H54 (cell line): Measurements from ENCODE around the gene FAU.

Source experiments
- DNase-seq: peaks from one replicate; pipeline ENCODE4 v3.0.0; 2011; ENCODE audit warnings: low spot score, mixed read lengths; ENCODE audit not compliant: insufficient read length
- FAIRE-seq: peaks from 3 replicates; lab custom pipeline; 2011; peaks lifted over from hg19 to GRCh38; lab: Jason Lieb, UNC
- POLR2A ChIP-seq: IDR thresholded peaks from 2 replicates; pipeline ENCODE4 v1.6.1; 2011; ENCODE audit warnings: low read depth, mild to moderate bottlenecking, low read length

The FAU gene

DNA sequence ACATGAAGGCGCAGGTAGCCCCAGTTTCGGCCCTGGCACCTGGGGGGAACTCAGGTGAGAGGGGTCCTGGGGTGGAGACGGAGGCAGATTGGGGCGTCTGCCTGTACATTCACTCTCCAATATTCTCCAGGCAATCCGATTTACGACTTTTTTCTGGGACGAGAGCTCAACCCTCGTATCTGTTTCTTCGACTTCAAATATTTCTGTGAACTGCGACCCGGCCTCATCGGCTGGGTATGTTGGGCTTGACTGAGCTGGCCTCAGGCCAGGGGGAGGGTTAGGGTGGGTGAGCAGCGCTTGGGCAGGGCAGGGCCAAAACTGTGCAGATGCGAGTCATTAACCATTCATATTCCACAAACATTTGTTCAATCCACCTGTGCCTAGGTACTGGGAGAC lies 8.6 kb downstream of the FAU start:
- FAIRE-seq (no peak), DNase-seq (no peak)
- TF ChIP-seq POLR2A = no peak

DNA sequence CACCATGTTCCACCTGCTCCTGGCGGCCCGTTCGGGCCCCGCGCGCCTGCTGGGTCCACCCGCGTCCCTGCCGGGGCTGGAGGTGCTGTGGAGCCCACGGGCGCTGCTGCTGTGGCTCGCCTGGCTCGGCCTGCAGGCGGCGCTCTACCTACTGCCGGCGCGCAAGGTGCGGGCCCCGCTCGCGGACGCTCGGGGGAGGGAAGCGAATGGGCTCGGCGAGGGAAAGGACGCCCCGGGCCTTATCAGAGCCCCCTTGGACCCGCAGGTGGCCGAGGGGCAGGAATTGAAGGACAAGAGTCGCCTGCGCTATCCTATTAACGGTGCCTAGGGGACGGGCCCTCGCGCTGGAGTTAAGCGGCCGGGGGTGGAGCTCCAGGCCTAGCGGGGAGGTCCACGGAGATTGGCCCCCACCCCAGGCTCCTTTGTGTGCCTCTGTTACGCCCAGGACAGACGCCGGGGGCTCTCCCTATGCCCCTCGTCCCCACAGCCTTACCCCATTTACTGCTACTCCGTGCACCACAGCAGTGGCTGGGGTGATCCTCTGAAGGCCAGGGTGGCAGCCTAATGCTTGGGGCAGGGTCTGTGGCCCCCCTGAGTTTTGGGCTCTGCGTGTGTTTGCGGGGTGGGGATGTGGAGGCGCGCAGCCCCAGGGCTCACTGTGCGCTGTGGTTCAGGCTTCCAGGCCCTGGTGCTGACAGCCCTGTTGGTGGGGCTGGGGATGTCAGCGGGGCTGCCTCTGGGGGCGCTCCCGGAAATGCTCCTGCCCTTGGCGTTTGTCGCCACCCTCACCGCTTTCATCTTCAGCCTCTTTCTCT lies 9.2 kb downstream of the FAU start:
- DNase-seq (no peak), FAIRE-seq (no peak)
- TF ChIP-seq POLR2A = no peak

DNA sequence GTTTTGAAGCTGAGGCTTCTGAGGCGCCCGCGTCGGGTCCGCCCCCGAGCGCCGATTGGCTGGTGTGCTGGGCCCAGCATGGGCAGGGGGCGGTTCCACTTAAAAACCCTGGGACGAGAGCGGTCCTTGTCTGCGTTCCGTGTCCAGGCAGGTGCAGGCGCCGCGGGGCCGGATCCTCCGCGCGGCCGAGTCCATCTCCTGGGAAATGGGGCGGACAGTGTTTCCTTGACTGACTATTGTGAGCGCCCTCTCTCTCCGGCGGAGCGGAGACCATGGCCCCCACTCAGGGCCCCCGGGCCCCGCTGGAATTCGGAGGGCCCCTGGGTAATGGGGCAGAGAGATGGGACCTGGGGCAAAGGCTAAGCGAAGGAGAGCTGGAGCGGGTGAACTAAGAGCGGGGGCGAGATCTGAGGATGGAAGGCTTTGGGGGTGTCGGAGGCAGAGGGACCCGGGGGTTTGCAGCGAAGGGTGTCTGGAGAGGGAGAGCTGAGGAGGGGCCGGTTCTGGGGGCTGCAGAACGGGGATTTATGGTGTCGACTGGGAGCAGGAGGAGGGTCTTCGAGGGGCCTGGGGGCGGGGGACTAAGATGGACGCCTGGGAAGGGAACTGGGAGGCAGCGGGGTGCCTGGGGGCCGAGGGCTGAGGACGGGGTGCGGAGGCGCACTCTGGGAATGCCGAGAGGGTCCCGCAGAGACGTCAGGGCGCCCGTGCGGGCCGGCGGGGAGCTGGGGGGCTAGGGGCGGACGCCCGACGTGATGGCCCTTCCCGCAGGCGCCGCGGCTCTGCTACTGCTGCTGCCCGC lies 10.0 kb downstream of the FAU start, which contains the start of gene TM7SF2:
TSS of gene TM7SF2 (plus strand) at position 129 of the 802 bp plus-strand sequence. CDS start at position 273, 144 bp downstream.
- TF ChIP-seq POLR2A = no peak
- no peak for DNase-seq
- no peak for FAIRE-seq

DNA sequence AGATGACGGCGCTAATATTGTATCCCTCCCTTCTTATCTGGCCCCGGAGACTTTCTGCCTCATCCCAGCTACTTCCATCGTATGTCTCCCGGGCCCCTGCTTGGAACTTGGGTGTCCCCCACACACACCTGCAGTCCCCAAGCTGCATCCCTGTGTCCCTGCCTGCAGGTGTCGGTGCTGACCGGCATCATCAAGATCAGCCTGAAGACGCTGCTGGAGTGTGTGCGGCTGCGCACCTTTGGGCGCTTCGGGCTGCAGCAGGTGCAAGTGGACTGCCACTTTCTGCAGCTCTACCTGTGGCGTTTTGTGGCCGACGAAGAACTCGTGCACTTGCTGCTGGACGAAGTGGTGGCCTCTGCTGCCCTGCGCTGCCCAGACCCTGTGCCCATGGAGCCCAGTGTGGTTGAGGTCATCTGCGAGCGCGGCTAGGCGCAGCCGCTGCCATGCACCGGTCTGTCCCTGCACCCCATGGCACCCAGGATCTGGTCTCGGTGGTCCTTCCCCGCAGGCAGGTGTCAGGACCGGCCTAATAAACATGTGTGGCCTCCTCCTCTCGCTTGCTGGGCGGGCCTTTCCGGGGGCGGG lies 10.7 kb downstream of the FAU start:
- FAIRE-seq (no peak), DNase-seq (no peak)
- TF ChIP-seq POLR2A = no peak

DNA sequence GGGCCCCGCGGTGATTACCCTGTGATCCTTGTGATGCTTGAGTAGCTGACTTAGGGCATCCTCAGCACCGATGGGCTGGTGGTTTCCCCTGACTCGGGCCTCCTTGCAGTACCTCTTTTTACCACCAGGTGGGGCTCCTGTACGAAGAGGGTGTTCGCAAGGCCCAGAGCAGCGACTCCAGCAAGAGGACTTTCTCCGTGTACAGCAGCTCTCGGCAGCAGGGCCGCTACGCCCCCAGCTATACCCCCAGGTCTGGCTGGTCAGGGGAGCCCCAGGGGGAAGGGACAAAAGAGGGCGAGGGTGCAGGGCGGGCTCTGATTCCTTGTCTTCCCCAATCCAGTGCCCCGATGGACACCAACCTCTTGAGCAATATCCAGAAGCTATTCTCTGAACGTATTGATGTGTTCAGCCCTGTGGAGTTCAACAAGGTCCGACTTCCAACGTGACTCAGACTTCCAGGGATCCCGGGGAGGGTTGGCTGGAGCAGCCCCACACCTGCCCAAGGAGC lies 11.5 kb downstream of the FAU start:
- TF ChIP-seq POLR2A = no peak
- DNase-seq (peak; percentile 98), FAIRE-seq (no peak)

DNA sequence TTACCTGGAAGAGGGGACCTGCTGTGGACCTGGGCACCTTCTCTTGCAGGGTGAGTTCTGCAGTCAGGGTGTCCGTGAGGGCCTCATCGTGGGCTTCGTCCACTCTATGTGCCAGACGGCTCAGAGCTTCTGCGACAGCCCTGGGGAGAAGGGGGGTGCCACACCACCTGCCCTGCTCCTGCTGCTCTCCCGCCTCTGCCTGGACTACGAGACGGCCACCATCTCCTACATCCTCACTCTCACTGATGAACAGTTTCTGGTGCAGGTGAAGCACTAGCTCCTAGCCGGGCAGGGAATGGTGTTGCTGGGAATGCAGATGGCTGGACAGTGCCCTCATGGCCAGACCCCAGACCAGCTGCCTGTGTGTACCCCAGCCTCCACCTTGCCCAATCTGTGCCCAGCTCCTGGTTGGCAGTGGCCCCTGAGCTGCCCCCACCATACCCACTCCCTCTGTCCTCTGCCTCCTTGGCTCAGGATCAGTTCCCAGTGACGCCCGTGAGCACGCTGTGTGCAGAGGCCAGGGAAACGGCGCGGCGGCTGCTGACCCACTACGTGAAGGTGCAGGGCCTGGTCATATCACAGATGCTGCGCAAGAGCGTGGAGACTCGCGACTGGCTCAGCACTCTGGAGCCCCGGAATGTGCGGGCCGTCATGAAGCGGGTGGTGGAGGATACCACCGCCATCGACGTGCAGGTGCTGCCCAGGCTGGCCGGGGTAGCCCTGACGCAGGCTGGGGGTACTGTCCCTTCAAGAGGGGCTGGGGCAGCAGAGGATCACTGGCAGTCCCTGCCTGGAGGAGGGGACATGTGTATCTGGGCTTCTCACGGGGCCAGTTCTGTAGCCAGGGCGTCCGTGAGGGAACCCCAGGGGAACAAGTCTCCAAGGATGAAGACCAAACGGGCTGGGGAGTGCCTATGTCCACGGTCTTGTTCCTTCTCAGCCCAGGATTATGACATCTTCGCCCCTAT lies 12.4 kb downstream of the FAU start:
- DNase-seq (no peak), FAIRE-seq (no peak)
- no peak for TF ChIP-seq POLR2A

DNA sequence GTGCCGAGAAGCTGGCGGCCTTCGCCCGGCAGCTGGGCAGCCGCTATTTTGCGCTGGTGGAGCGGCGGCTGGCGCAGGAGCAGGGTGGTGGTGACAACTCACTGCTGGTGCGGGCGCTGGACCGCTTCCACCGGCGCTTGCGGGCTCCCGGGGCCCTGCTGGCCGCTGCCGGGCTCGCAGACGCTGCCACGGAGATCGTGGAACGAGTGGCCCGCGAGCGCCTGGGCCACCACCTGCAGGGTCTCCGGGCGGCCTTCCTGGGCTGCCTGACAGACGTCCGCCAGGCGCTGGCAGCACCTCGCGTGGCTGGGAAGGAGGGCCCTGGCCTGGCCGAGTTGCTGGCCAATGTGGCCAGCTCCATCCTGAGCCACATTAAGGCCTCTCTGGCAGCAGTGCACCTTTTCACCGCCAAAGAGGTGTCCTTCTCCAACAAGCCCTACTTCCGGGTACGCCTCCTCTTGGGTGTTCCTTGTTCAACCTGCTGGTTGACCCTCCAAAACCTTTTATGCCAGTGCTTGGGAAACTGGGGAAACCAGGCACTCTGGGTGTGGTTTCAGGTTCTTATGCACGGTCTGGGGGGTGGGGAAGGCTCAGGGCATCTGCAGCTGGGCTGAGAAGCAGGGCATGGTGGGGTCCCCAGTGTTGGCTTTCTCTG lies 13.3 kb downstream of the FAU start:
- no peak for FAIRE-seq
- no peak for DNase-seq
- TF ChIP-seq POLR2A = no peak

DNA sequence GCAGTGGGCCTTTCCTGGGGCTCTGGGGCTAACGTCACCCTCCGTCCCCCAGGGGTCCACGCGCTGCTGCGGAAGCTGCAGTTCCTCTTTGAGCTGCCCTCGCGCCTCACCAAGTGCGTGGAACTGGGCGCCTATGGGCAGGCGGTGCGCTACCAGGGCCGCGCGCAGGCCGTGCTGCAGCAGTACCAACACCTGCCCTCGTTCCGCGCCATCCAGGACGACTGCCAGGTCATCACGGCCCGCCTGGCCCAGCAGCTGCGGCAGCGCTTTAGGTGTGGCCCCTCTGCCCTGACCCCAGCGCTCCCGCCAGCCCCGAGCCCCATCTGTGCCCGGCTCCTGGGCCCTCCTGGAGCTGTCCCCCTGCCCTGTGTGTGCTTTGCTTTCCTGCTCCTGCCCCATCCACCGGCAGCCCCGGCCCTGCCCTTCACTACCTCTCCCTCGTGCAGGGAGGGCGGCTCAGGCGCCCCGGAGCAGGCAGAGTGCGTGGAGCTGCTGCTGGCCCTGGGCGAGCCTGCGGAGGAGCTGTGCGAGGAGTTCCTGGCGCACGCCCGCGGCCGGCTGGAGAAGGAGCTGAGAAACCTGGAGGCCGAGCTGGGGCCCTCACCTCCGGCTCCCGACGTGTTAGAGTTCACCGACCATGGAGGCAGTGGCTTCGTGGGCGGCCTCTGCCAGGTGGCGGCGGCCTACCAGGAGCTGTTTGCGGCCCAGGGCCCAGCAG lies 14.0 kb downstream of the FAU start:
- DNase-seq = no peak
- TF ChIP-seq POLR2A = no peak
- FAIRE-seq = no peak

DNA sequence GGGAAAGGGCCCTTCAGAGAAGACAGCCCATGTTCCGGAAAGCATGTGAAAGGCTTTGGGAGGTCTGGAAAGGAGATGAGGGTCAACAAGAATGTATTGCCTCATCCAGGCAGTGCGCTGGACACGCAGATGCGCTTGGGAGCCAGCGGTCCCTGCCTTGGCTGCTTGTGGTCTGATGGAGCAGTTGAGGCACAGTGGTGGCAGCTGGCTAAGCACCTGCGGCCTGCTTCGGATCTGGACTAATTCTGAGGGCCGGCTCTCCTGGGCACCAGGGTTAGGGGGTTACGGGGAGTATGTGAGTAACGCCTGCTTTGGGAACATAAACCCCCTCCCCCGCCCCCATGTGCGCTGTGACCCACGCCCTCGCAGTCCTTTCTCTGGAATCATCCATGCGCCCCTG lies 14.9 kb downstream of the FAU start:
- TF ChIP-seq POLR2A = no peak
- no peak for FAIRE-seq
- no peak for DNase-seq

DNA sequence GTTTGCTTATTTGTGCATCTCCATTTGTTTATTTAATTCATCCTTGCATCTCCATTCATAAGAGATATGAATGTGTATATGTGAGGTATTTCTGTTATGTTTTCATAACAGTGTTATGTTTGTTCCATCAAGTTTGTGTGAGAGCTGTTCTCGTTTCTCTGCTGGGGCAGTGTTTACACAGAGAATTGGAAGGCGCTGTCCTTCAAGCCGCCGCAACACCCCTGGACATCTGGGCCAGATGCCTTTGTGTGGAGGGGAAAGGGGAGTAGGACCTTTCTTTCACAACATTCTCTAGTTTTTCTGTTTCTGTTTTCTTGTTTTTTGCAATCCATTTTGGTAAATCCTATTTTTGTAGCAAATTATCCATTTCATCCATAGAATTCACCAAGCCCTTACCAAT lies 17.3 kb downstream of the FAU start:
- DNase-seq (no peak), FAIRE-seq (no peak)
- TF ChIP-seq POLR2A = no peak

DNA sequence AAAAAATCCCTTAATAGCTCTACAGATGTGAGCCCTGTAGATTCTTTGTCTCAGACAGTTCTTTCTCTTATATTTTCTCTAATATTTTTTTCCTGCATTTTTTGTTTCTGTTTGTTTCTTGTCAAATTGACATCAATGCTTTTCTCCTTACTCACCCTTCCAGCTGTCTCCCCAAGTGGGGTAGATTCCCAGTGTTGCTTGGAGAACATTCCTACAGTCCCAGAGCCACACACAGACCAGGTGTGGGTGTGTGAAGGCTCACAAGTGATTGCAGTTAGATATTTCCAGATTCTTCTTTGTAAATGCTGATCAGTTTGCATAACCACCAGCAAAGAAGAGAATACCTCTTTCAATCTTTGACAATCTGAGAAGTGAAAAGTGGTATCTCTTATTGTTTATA lies 18.5 kb downstream of the FAU start:
- no peak for TF ChIP-seq POLR2A
- no peak for FAIRE-seq
- no peak for DNase-seq
